Peyer's patch (tissue), 4 donors: ENCODE results near the gene MOCS1. TPM values are rescaled to one million over a fixed set of nuclear protein-coding genes. Genes with fewer than 3 reads are reported as not detected.
A peak's percentile ranks its signal among the peaks of the same experiment; 100 is the strongest.

Experiments
- DNase-seq, 3 donors: peaks; one replicate each; pipeline ENCODE4 v3.0.0-alpha.2; 2017 to 2019
- H3K27ac ChIP-seq, 4 donors: fragments of 200-600 bp; sonication (generic); one replicate each; pipeline ENCODE4 v1.5.1; 2016 to 2019
- H3K27me3 ChIP-seq, 2 donors: fragments of 200-600 bp; sonication (generic); one replicate each; pipeline ENCODE4 v1.5.1; 2019
- H3K36me3 ChIP-seq, 3 donors: fragments of 200-600 bp; sonication (generic); one replicate each; pipeline ENCODE4 v1.5.1; 2016 to 2019
- H3K4me1 ChIP-seq, 4 donors: fragments of 200-600 bp; sonication (generic); one replicate each; pipeline ENCODE4 v1.5.1; 2016 to 2019
- H3K4me3 ChIP-seq, 4 donors: fragments of 200-600 bp; sonication (generic); 1 replicate in 3 of 4; 2 replicates in 1 of 4; pipeline ENCODE4 v1.5.1; 2016 to 2019; ENCODE audit warnings: mild to moderate bottlenecking in 1 of 4
- H3K9me3 ChIP-seq, 4 donors: fragments of 200-600 bp; sonication (generic); one replicate each; pipeline ENCODE4 v1.5.1; 2016 to 2019; ENCODE audit warnings: mild to moderate bottlenecking in 1 of 4
- POLR2A ChIP-seq, 2 donors: fragments of 450-650 bp; IDR thresholded peaks; one replicate each; pipeline ENCODE4 v1.5.1; 2017; ENCODE audit warnings: antibody characterized with exemption in 2 of 2, mild to moderate bottlenecking in 2 of 2, moderate library complexity in 2 of 2
- total RNA-seq, 4 donors: library from RNA; depleted of rRNA; stranded (reverse); fragments of >200 nt; gene quantifications; one replicate each; pipeline ENCODE4 v1.1.0, GENCODE V29; 2016
- TF ChIP-seq, protein P1 (sequence below), 6 experiments: fragments of 450-650 bp in 4 of 6; fragments of 200-600 bp in 2 of 6; sonication (generic) in 1 of 6; IDR thresholded peaks; one replicate each; pipeline ENCODE4 v1.5.1; 2017 to 2019; ENCODE audit warnings: antibody characterized with exemption in 6 of 6, mild to moderate bottlenecking in 3 of 6, moderate library complexity in 1 of 6

Gene MOCS1
- total RNA-seq, 4 donors from 2014 or later: 32.2 to 62.0 (median 53.6) TPM

DNA sequence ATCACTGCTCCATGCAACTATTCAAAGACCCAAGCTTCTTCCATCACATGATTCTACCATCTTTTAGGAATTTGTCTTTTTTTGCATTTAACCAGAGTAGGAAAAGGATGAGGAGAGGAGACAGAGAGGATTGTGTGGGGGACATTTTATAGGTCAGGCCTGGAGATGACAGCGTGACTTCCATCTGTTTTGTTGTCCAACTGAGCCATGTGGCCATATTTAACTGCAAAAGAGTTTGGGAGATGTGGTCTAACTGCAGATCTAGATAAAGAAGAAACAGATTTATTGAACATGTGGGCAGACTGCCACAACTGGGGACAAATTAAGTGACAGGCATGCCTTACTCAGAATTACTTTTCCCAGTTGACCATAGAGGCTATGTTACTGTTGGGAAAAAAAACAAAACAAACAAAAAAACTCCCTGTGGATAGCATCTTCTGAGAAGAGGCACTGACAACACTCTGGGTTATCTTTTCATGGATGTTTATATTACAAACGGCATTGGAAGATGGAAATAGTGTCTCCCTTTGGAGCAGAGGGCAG lies 18.9 kb upstream of the MOCS1 start:
- no peak for TF ChIP-seq POLR2A (IDR thresholded peaks at IDR 0.05)
- TF ChIP-seq, protein P1, sequence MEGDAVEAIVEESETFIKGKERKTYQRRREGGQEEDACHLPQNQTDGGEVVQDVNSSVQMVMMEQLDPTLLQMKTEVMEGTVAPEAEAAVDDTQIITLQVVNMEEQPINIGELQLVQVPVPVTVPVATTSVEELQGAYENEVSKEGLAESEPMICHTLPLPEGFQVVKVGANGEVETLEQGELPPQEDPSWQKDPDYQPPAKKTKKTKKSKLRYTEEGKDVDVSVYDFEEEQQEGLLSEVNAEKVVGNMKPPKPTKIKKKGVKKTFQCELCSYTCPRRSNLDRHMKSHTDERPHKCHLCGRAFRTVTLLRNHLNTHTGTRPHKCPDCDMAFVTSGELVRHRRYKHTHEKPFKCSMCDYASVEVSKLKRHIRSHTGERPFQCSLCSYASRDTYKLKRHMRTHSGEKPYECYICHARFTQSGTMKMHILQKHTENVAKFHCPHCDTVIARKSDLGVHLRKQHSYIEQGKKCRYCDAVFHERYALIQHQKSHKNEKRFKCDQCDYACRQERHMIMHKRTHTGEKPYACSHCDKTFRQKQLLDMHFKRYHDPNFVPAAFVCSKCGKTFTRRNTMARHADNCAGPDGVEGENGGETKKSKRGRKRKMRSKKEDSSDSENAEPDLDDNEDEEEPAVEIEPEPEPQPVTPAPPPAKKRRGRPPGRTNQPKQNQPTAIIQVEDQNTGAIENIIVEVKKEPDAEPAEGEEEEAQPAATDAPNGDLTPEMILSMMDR (IDR thresholded peaks at IDR 0.05): no peak
- Histone ChIP-seq H3K9me3 (no peaks in the 10 kb centered on the region), H3K27ac (no peak overlapping the region), H3K27me3 (no peaks in the 10 kb centered on the region), H3K36me3 (no peaks in the 10 kb centered on the region), H3K4me3 (no peak overlapping the region), H3K4me1 (peaks cover 0 to 6% (median 0%) of the 10 kb centered on the region in 4 donors)
- no peak for DNase-seq

DNA sequence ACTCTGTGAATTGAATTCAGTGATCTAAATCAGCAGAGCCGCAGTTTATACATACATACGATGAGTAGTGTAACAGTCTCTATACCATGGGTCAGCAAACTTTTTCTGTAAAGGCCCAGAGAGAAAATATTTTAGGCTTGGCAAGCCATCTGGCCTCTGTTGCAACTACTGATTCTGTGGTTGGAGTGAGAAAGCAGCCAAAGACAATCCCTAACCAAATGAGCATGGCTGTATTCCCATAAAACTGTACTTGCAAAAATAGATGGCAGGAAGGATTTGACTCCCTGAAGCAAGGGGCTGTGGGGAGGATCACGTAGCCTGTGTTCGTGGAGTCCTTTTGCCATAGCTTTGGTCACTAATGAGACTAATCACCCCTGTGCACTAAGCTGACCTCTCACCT lies 17.9 kb upstream of the MOCS1 start:
- no peaks in the 10 kb centered on the region for H3K27me3 ChIP-seq
- TF ChIP-seq, protein P1 (IDR thresholded peaks at IDR 0.05): no peak
- TF ChIP-seq POLR2A (IDR thresholded peaks at IDR 0.05): no peak
- H3K4me3 ChIP-seq: no peak overlapping the region
- no peaks in the 10 kb centered on the region for H3K36me3 ChIP-seq
- DNase-seq: no peak
- no peaks in the 10 kb centered on the region for H3K9me3 ChIP-seq
- H3K27ac ChIP-seq: peak overlapping the region in 1 of 4 donors; percentile 11
- H3K4me1 ChIP-seq: peaks cover 0 to 10% (median 0%) of the 10 kb centered on the region in 4 donors

DNA sequence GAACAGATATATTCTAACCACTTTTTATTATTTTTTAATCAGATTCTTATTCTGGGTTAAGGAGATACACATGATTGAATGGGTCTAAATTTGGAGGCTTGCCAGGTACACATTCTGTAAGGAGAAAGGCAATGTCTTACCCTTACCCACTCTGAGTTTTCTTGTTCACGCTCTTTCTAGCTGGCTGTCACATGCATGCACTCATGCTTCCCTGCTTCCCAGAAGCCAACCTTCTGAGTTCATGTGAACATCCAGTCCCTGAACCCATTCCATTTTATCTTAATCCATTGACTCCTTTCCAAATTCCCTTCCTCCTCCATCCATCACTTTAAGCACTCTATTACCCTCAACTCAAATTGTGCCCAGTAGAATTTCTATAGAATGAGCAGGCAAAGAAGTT lies 17.5 kb upstream of the MOCS1 start:
- no peak for DNase-seq
- H3K27me3 ChIP-seq: no peaks in the 10 kb centered on the region
- peaks cover 0 to 14% (median 0%) of the 10 kb centered on the region in 4 donors for H3K4me1 ChIP-seq
- H3K4me3 ChIP-seq: no peak overlapping the region
- H3K27ac ChIP-seq: peak overlapping the region in 1 of 4 donors; percentile 11
- TF ChIP-seq, protein P1 (IDR thresholded peaks at IDR 0.05): no peak
- TF ChIP-seq POLR2A (IDR thresholded peaks at IDR 0.05): no peak
- no peaks in the 10 kb centered on the region for H3K36me3 ChIP-seq
- no peaks in the 10 kb centered on the region for H3K9me3 ChIP-seq

DNA sequence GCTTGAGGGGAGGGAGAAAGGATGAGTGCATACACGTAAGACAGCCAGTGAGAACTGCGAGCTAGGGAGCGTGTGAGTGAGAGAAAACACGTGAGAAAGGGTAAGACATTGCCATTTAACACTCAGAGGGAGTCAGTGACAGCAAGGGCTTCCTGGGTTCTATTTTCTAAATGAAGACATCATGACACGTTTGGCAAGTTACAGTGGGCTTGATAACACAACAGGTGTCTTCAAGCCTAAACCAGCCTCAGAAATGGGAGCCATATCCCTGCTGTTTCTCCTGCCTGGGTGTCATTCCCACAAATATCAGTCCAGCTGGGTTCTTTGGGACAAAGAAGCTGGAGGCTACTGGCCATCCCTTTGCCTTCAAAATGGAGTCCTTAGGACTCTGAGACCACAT lies 16.9 kb upstream of the MOCS1 start:
- Histone ChIP-seq H3K4me1 (peaks cover 0 to 18% (median 0%) of the 10 kb centered on the region in 4 donors), H3K27me3 (no peaks in the 10 kb centered on the region), H3K4me3 (no peak overlapping the region), H3K36me3 (no peaks in the 10 kb centered on the region), H3K9me3 (no peaks in the 10 kb centered on the region), H3K27ac (peak overlapping the region in 1 of 4 donors; percentile 4)
- no peak for DNase-seq
- TF ChIP-seq, protein P1 (IDR thresholded peaks at IDR 0.05): no peak
- TF ChIP-seq POLR2A (IDR thresholded peaks at IDR 0.05): no peak

DNA sequence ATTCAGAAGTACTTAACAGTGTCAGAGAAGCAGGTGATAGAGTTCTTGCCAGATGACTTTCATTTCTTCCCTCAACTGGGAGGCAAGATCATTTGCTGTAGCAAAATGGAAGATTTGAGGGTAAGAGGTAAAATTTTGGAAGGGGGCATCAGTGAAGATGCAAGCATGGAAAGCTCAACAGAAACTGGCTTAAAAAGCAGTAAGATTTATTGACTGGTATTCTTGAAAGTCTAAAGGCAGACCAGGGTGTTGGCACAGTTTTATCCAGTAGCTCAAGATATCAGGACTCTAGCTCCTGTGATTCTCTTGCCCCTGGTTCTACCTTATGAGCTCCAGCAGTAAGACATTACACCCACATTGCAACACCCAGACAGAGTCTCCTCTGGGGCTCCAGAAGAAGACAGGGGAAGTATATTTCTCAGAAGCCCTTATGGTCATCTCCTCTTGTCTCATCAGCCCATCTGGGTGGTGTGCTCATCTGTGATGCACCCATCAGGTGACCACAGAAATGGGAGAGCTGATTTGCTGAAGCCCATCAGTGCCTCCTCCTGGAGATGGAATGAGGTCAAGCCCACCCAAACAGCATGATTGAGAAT lies 16.0 kb upstream of the MOCS1 start:
- DNase-seq: no peak
- Histone ChIP-seq H3K4me3 (no peak overlapping the region), H3K4me1 (peaks cover 0 to 18% (median 2%) of the 10 kb centered on the region in 4 donors), H3K27ac (no peak overlapping the region), H3K9me3 (no peaks in the 10 kb centered on the region), H3K27me3 (no peaks in the 10 kb centered on the region), H3K36me3 (no peaks in the 10 kb centered on the region)
- no peak for TF ChIP-seq POLR2A (IDR thresholded peaks at IDR 0.05)
- TF ChIP-seq, protein P1 (IDR thresholded peaks at IDR 0.05): no peak
